K562 (cell line): ENCODE measurements around the gene ECSIT. TPM values are rescaled to one million over a fixed set of nuclear protein-coding genes. Genes with fewer than 3 reads are reported as not detected.

Experiments
- CHD4 ChIP-seq: fragments of 200-600 bp; sonication (generic); IDR thresholded peaks from 3 replicates; pipeline ENCODE4 v1.6.1; 2012; ENCODE audit warnings: low read depth, mild to moderate bottlenecking, mixed read lengths, low read length, inconsistent platforms; ENCODE audit not compliant: insufficient read depth, insufficient replicate concordance, poor library complexity, severe bottlenecking
- EWSR1 ChIP-seq: fragments of 450-650 bp; IDR thresholded peaks from 2 replicates; pipeline ENCODE4 v1.6.1; 2018; ENCODE audit warnings: borderline replicate concordance, mild to moderate bottlenecking, low read depth, moderate library complexity; ENCODE audit not compliant: partially characterized antibody
- GABPB2 ChIP-seq: fragments of 250-450 bp; sonication (Bioruptor Pico); conservative IDR thresholded peaks from 2 replicates; pipeline ENCODE4 v1.5.1; 2021; ENCODE audit warnings: mild to moderate bottlenecking
- HOXB6 ChIP-seq: fragments of 250-450 bp; sonication (Bioruptor Pico); IDR thresholded peaks from 2 replicates; pipeline ENCODE4 v1.5.1; 2022; ENCODE audit warnings: mild to moderate bottlenecking, borderline replicate concordance
- KAT2B ChIP-seq: IDR thresholded peaks from one replicate; pipeline ENCODE4 v1.6.1; 2012; ENCODE audit warnings: low read depth, mild to moderate bottlenecking, control low read depth, inconsistent platforms, low read length, moderate library complexity
- MAX ChIP-seq: sonication (generic); formaldehyde crosslinking; IDR thresholded peaks from 2 replicates; pipeline ENCODE4 v1.9.0; 2022; ENCODE audit warnings: mild to moderate bottlenecking, missing genetic modification reagents
- NR3C1 ChIP-seq: sonication (generic); formaldehyde crosslinking; IDR thresholded peaks from 2 replicates; pipeline ENCODE4 v1.8.1; 2022; ENCODE audit warnings: missing genetic modification reagents
- PHB ChIP-seq: fragments of 250-450 bp; sonication (Bioruptor Pico); IDR thresholded peaks from 2 replicates; pipeline ENCODE4 v1.5.0; 2021
- RCOR1 ChIP-seq, 2 experiments: IDR thresholded peaks; 2 replicates each; pipeline ENCODE4 v1.6.1; 2012; ENCODE audit warnings: low read depth in 2 of 2, low read length in 2 of 2, borderline replicate concordance in 1 of 2, improper control_type of control experiment in 1 of 2
- SAFB ChIP-seq: fragments of 200-400 bp; formaldehyde crosslinking; IDR thresholded peaks from 2 replicates; pipeline ENCODE4 v1.6.1; 2017; ENCODE audit warnings: low read depth, low read length, borderline replicate concordance
- SMAD3 ChIP-seq: fragments of 450-650 bp; formaldehyde crosslinking; conservative IDR thresholded peaks from 2 replicates; pipeline ENCODE4 v1.4.0; 2020; ENCODE audit warnings: mild to moderate bottlenecking
- SMC3 ChIP-seq: conservative IDR thresholded peaks from 2 replicates; pipeline ENCODE4 v1.6.1; 2011; ENCODE audit warnings: low read depth, low read length, improper control_type of control experiment; ENCODE audit not compliant: insufficient read depth
- SNIP1 ChIP-seq: fragments of 450-650 bp; IDR thresholded peaks from 2 replicates; pipeline ENCODE4 v1.7.1; 2017; ENCODE audit warnings: low read depth, mild to moderate bottlenecking
- THAP7 ChIP-seq: fragments of 250-450 bp; sonication (Bioruptor Pico); IDR thresholded peaks from 2 replicates; pipeline ENCODE4 v1.5.0; 2021
- THRAP3 ChIP-seq: fragments of 450-650 bp; IDR thresholded peaks from 2 replicates; pipeline ENCODE4 v1.6.1; 2016; ENCODE audit warnings: mild to moderate bottlenecking, inconsistent platforms, borderline replicate concordance
- ZNF318 ChIP-seq, 2 experiments: fragments of 450-650 bp; IDR thresholded peaks; 2 replicates each; pipeline ENCODE4 v1.6.1; 2016; ENCODE audit warnings: mild to moderate bottlenecking in 2 of 2, borderline replicate concordance in 1 of 2, low read depth in 1 of 2, moderate library complexity in 1 of 2
- ZNF41 ChIP-seq: fragments of 250-450 bp; sonication (Bioruptor Pico); conservative IDR thresholded peaks from 2 replicates; pipeline ENCODE4 v1.4.0; 2020; ENCODE audit warnings: mild to moderate bottlenecking
- ZNF589 ChIP-seq: fragments of 200-800 bp; sonication (Bioruptor generic); IDR thresholded peaks from 2 replicates; pipeline ENCODE4 v1.6.1; 2016; ENCODE audit warnings: low read depth, missing genetic modification characterization, missing compliant biosample characterization
- ZSCAN32 ChIP-seq: fragments of 450-650 bp; formaldehyde crosslinking; IDR thresholded peaks from 2 replicates; pipeline ENCODE4 v1.4.0; 2020; ENCODE audit warnings: mild to moderate bottlenecking, moderate library complexity
- polyA plus RNA-seq, 8 experiments: library from polyadenylated mRNA; depleted of rRNA in 4 of 8; stranded (reverse) in 5 of 8; unstranded in 3 of 8; fragments of >200 nt; fragmentation: Nextera tagmentation in 2 of 8; fragmentation: Illumina TruSeq in 1 of 8; extraction: Ambion mirVana in 2 of 8; extraction: Trizol in 1 of 8; gene quantifications; 2 replicates each; pipeline versions ENCODE4 v1.2.1 to v1.2.3, GENCODE V29; 2011 to 2014; ENCODE audit warnings: inconsistent platforms in 1 of 8, missing spikeins in 1 of 8
- total RNA-seq, 7 experiments: library from RNA; depleted of rRNA in 6 of 7; stranded (reverse); fragments of >200 nt in 6 of 7; fragmentation: Illumina TruSeq in 2 of 7; extraction: Trizol in 2 of 7; gene quantifications; 2 replicates each; pipeline versions ENCODE4 v1.2.1 to v1.2.3, GENCODE V29; 2011 to 2021; ENCODE audit warnings: low replicate concordance in 1 of 7

The ECSIT gene
- total and polyA plus RNA-seq, 9 of the 15 experiments (the other 6 are each of a cell fraction or from before 2014, with no cell fraction given): 1.1 to 82.5 (median 43.9) TPM

- TF ChIP-seq ZNF318 (IDR thresholded peaks at IDR 0.05; ENCODE audit: borderline replicate concordance in 1 of 2, low read depth in 1 of 2) (no peak), HOXB6 (no peak), ZNF589 (CRISPR knock-in tag) (peak; percentile 64; the same call in 1 of the 2 replicates), SMC3 (peak; percentile 63; the same call in 1 of the 2 replicates), EWSR1 (no peak), NR3C1 (CRISPR knock-in tag) (no peak), PHB (CRISPR knock-in tag) (no peak), SNIP1 (no peak), THAP7 (CRISPR knock-in tag) (no peak), THRAP3 (no peak), MAX (CRISPR knock-in tag) (no peak), KAT2B (no peak), CHD4 (no peak), SAFB (no peak), ZNF41 (no peak), SMAD3 (CRISPR knock-in tag) (no peak), RCOR1 (IDR thresholded peaks at IDR 0.05; ENCODE audit: borderline replicate concordance in 1 of 2, low read depth in 2 of 2, low read length in 2 of 2) (peak; percentile 66 to 93), ZSCAN32 (no peak), GABPB2 (CRISPR knock-in tag) (no peak)
These were observed 31.6 kb upstream of the ECSIT start (continued) for GRCh38 chr19:11560404-11561051.
